ENCODE results near the gene RASL10A. TPM values are rescaled to one million over a fixed set of nuclear protein-coding genes. Genes with fewer than 3 reads are reported as not detected.
"Not testable (repeated sequence)": the region's sequence is repeated elsewhere in the genome, so short reads cannot be mapped to it uniquely, and the experiment has no call there.

RASL10A gene
- total RNA-seq, 1 donor from 2014 or later, result not detected

DNA sequence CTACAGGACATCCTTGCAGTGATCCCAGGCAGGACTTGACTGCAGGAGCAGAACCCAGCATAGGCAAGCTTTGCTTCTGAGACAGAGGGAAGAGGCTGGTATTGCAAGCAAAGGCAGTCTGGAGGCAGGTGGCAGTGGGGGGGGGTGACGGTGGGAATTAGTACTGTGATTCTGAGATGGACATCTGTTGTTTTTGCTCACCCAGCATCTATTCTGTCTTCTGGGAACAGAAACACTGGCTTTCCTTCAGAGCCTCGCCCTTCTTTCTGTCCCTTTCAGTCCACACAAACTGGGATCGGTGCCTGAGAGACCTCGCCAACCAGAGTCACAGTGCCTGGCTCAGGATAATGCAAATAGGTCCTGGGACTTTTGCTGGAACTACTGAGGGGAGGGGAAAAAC is 31.2 kb upstream of the RASL10A start:
- peaks cover 0 to 65% of the 10 kb centered on the region in 2 donors for H3K36me3 ChIP-seq
- DNase-seq (ENCODE audit: extremely low spot score in 2 of 2), result no peak
- intact Hi-C loops (cut with DNase I), result no loop called here

DNA sequence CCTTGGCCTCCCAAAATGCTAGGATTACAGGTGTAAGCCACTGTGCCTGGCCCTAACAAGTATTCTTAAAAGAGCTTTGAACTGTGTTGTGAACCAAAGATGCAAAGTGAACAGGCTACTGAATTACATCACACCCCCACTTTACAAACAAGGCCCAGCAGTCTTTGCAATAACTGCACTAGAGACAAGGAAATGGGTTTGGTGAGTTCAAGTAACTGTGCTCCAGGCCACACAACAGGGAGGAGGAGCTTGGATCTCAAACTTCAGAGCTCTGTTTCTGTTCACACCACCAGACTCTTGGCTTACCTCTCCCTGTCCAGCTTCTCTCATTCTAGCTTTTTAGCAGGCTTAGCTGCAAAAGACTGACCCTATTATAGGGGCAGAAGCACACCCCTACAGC is 30.4 kb upstream of the RASL10A start:
- H3K27me3 ChIP-seq, result no peaks in the 10 kb centered on the region
- no peaks in the 10 kb centered on the region for H3K4me1 ChIP-seq
- H3K36me3 ChIP-seq, result peaks cover 0 to 66% of the 10 kb centered on the region in 2 donors
- intact Hi-C loops (cut with DNase I), result no loop called here
- H3K27ac ChIP-seq, result no peak overlapping the region
- no peak overlapping the region for H3K4me3 ChIP-seq
- H3K9me3 ChIP-seq, result no peaks in the 10 kb centered on the region
- no peak for TF ChIP-seq POLR2AphosphoS5 (IDR thresholded peaks at IDR 0.05; ENCODE audit: insufficient read depth in 1 of 2, low read depth in 1 of 2)
- TF ChIP-seq POLR2A (IDR thresholded peaks at IDR 0.05), result no peak
- TF ChIP-seq, protein P1, sequence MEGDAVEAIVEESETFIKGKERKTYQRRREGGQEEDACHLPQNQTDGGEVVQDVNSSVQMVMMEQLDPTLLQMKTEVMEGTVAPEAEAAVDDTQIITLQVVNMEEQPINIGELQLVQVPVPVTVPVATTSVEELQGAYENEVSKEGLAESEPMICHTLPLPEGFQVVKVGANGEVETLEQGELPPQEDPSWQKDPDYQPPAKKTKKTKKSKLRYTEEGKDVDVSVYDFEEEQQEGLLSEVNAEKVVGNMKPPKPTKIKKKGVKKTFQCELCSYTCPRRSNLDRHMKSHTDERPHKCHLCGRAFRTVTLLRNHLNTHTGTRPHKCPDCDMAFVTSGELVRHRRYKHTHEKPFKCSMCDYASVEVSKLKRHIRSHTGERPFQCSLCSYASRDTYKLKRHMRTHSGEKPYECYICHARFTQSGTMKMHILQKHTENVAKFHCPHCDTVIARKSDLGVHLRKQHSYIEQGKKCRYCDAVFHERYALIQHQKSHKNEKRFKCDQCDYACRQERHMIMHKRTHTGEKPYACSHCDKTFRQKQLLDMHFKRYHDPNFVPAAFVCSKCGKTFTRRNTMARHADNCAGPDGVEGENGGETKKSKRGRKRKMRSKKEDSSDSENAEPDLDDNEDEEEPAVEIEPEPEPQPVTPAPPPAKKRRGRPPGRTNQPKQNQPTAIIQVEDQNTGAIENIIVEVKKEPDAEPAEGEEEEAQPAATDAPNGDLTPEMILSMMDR (IDR thresholded peaks at IDR 0.05), result no peak
- DNase-seq (ENCODE audit: extremely low spot score in 2 of 2), result no peak

More for the DNA sequence above, 31.2 kb upstream of the RASL10A start:
- Histone ChIP-seq H3K9me3 (no peaks in the 10 kb centered on the region), H3K27ac (no peak overlapping the region), H3K4me1 (no peaks in the 10 kb centered on the region), H3K4me3 (no peak overlapping the region), H3K27me3 (no peaks in the 10 kb centered on the region)
- TF ChIP-seq POLR2A (IDR thresholded peaks at IDR 0.05) (no peak), POLR2AphosphoS5 (IDR thresholded peaks at IDR 0.05; ENCODE audit: insufficient read depth in 1 of 2, low read depth in 1 of 2) (no peak)
- TF ChIP-seq, protein P1 (IDR thresholded peaks at IDR 0.05), result no peak

DNA sequence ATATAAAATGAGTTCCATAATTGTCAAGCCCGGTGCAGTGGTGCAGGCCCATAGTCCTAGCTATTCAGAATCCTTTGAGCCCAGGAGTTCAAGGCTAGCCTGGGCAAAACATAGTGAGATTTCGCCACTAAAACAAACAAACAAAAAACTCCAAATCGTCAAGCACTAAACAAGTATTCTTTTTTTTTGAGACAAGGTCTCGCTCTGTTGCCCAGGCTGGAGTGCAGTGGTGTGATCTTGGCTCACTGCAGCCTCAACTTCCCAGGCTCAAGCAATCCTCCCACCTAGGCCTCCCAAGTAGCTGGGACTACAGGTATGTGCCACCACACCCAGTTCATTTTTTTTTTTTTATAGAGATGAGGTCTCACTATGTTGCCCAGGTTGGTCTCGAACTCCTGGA is 29.4 kb upstream of the RASL10A start:
- intact Hi-C loops (cut with DNase I); H3K27ac ChIP-seq; DNase-seq (ENCODE audit: extremely low spot score in 2 of 2); H3K4me3 ChIP-seq; H3K27me3 ChIP-seq; H3K4me1 ChIP-seq; H3K9me3 ChIP-seq: not testable (repeated sequence)
- H3K36me3 ChIP-seq, result peaks cover 0 to 66% of the 10 kb centered on the region in 2 donors

DNA sequence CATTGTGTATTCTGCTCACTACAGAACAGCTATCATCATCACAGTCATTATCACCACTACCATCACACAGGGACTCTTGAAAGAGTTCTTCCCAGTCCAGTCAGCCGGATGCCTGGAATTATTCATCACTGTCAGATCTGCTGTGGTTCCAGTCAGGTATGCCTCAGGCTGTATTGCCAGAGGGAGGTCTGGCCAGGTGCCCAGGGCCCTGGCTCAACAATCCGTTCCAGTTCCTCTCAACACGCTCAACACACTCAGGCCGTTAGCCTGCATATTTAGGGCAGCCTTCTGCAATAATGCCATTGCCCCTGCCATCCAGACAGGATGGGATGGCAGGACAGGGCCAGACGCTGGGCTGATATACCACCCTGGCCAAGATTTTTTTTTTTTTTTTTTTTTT is 28.6 kb upstream of the RASL10A start:
- Histone ChIP-seq H3K27ac (no peak overlapping the region), H3K9me3 (no peaks in the 10 kb centered on the region)

DNA sequence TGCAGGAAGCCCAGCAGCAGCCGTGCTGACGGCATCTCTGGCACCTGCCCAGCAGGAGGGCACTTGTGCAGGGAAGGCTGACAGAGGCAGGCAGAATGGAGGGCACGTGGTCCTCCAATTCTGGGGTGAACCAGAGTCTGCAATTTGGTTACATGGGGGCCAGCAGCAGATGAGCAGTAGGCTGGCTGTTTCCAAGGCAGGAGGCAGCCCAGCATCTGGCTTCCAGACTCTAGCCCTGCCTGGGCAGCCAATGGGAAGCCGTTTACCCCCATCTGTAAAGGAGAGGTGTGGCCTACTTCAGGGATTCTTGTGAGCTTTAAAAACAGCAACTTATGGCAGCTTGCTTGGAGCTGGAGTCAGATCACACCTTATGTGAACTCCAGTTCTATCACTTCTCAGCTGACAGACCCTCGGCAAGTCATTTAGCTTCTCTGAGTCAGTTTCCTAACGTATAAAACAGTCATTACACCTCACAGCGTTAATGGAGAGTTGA is 27.9 kb upstream of the RASL10A start:
- Histone ChIP-seq H3K4me3 (no peak overlapping the region), H3K4me1 (no peaks in the 10 kb centered on the region), H3K27me3 (no peaks in the 10 kb centered on the region), H3K36me3 (peaks cover 0 to 66% of the 10 kb centered on the region in 2 donors), H3K27ac (no peak overlapping the region), H3K9me3 (no peaks in the 10 kb centered on the region)
- DNase-seq (ENCODE audit: extremely low spot score in 2 of 2), result no peak
- intact Hi-C loops (cut with DNase I), result no loop called here
- TF ChIP-seq POLR2AphosphoS5 (IDR thresholded peaks at IDR 0.05; ENCODE audit: insufficient read depth in 1 of 2, low read depth in 1 of 2) (no peak), POLR2A (IDR thresholded peaks at IDR 0.05) (no peak)
- TF ChIP-seq, protein P1 (IDR thresholded peaks at IDR 0.05), result no peak

More for the DNA sequence above, 28.6 kb upstream of the RASL10A start:
- DNase-seq (ENCODE audit: extremely low spot score in 2 of 2), result no peak
- Histone ChIP-seq H3K4me1 (no peaks in the 10 kb centered on the region), H3K36me3 (peaks cover 0 to 66% of the 10 kb centered on the region in 2 donors), H3K4me3 (no peak overlapping the region), H3K27me3 (no peaks in the 10 kb centered on the region)
- TF ChIP-seq POLR2AphosphoS5 (IDR thresholded peaks at IDR 0.05; ENCODE audit: insufficient read depth in 1 of 2, low read depth in 1 of 2), result no peak
- TF ChIP-seq, protein P1 (IDR thresholded peaks at IDR 0.05), result no peak
- TF ChIP-seq POLR2A (IDR thresholded peaks at IDR 0.05), result no peak
- intact Hi-C loops (cut with DNase I), result no loop called here
